HFFc6 (cell line): Measurements from ENCODE around the gene RECK. TPM values are rescaled to one million over a fixed set of nuclear protein-coding genes. Genes with fewer than 3 reads are reported as not detected.
A peak's percentile ranks its signal among the peaks of the same experiment; 100 is the strongest.

Source experiments
- DNase-seq: peaks from one replicate; pipeline ENCODE4 v3.0.0-alpha.2; 2018
- H3K27ac Mint-ChIP-seq: 2 replicates; pipeline ENCODE4 v1.8.0; 2020; ENCODE audit warnings: mild to moderate bottlenecking, mixed read lengths
- H3K27me3 Mint-ChIP-seq: 2 replicates; pipeline ENCODE4 v1.8.0; 2021; ENCODE audit warnings: mild to moderate bottlenecking, moderate library complexity, mixed read lengths; ENCODE audit not compliant: insufficient read depth
- H3K36me3 Mint-ChIP-seq: 2 replicates; pipeline ENCODE4 v1.8.0; 2021; ENCODE audit warnings: low read depth, mixed read lengths
- H3K4me1 Mint-ChIP-seq: 2 replicates; pipeline ENCODE4 v1.8.0; 2020; ENCODE audit warnings: low read depth, mixed read lengths
- H3K4me3 Mint-ChIP-seq: 2 replicates; pipeline ENCODE4 v1.8.0; 2020; ENCODE audit warnings: mild to moderate bottlenecking, moderate library complexity, mixed read lengths
- H3K9me3 Mint-ChIP-seq: 2 replicates; pipeline ENCODE4 v1.8.0; 2020; ENCODE audit warnings: mild to moderate bottlenecking, mixed read lengths
- total RNA-seq, 6 experiments: library from RNA; stranded (reverse); fragmentation: NEBNext Ultra II Directional; extraction: Animal tissue kit (Norgen Biotek cat#: 25700); gene quantifications; 2 replicates in 1 of 6; 3 replicates in 5 of 6; pipeline ENCODE4 v1.2.3, GENCODE V29; 2021
- TF ChIP-seq, protein P1 (sequence below): fragments of 200-600 bp; sonication (generic); IDR thresholded peaks from 2 replicates; pipeline ENCODE4 v1.5.0; 2021; ENCODE audit warnings: antibody characterized with exemption, mild to moderate bottlenecking

The RECK gene
- total RNA-seq, 6 experiments from 2014 or later, result 149 to 182 (median 173) TPM

DNA sequence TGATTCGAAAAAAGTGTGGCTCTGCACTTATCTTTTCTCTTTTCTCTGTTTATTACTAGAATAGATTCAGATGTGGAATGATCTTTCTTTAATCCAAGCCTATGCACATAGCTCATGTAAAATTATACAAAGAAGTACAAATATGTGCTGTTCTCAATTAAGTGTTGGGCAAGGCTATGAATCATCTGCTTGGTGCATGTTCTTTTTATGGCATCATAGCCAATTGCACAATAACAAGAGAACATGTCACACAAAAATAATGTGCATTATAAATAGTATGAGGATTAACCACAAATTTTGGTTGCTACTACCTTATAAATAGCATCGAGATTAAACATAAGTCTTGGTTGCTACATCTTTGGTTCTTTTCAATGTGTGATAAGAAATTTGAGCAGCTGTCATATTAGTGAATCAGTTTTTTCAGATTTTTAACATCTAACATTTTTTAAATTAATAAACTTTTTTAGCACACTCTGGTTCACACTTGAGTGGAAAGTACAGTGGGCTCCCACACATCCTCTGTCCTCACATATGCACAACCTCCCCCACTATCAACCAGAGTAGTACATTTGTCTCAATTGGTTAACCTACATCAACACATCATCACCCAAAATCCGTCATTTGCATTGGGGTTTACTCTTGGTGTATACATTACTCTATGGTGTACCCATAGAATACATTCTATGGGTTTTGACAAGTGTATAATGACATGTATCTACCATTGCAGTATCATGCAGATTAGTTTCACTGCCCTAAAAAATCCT is 6.8 kb upstream of the RECK start:
- DNase-seq, result peak; percentile 97
- Mint-ChIP-seq H3K9me3 (no peaks in the 10 kb centered on the region), H3K4me1 (peaks cover 86% of the 10 kb centered on the region), H3K27me3 (no peaks in the 10 kb centered on the region; the same call in 1 of the 2 replicates), H3K36me3 (no peaks in the 10 kb centered on the region; the same call in 1 of the 2 replicates), H3K4me3 (peak overlapping the region; percentile 60), H3K27ac (peak overlapping the region; percentile 80)
- TF ChIP-seq, protein P1, sequence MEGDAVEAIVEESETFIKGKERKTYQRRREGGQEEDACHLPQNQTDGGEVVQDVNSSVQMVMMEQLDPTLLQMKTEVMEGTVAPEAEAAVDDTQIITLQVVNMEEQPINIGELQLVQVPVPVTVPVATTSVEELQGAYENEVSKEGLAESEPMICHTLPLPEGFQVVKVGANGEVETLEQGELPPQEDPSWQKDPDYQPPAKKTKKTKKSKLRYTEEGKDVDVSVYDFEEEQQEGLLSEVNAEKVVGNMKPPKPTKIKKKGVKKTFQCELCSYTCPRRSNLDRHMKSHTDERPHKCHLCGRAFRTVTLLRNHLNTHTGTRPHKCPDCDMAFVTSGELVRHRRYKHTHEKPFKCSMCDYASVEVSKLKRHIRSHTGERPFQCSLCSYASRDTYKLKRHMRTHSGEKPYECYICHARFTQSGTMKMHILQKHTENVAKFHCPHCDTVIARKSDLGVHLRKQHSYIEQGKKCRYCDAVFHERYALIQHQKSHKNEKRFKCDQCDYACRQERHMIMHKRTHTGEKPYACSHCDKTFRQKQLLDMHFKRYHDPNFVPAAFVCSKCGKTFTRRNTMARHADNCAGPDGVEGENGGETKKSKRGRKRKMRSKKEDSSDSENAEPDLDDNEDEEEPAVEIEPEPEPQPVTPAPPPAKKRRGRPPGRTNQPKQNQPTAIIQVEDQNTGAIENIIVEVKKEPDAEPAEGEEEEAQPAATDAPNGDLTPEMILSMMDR, result no peak

DNA sequence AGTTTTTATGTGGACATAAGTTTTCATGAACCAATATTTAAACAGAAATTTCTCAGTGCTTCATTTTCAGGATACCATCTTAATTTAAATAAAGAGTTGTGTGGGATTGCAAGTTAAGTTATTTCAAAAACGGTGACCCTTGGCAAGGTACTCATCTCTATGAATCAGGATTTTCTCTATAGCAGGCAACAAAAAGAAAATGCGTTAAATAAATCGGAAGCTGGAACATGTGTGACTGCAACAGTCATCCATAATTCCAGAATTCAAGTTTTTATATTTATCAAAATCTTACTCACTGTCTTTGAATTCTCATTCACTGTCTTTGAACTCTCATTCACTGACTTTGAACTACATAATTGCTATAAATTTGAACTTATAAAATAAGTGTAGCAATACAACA is 5.8 kb upstream of the RECK start:
- Mint-ChIP-seq H3K4me1 (peaks cover 87% of the 10 kb centered on the region), H3K4me3 (peak overlapping the region; percentile 56), H3K36me3 (no peaks in the 10 kb centered on the region; the same call in 1 of the 2 replicates), H3K27me3 (no peaks in the 10 kb centered on the region; the same call in 1 of the 2 replicates), H3K9me3 (no peaks in the 10 kb centered on the region), H3K27ac (peak overlapping the region; percentile 72)
- DNase-seq, result no peak
- TF ChIP-seq, protein P1, result no peak

DNA sequence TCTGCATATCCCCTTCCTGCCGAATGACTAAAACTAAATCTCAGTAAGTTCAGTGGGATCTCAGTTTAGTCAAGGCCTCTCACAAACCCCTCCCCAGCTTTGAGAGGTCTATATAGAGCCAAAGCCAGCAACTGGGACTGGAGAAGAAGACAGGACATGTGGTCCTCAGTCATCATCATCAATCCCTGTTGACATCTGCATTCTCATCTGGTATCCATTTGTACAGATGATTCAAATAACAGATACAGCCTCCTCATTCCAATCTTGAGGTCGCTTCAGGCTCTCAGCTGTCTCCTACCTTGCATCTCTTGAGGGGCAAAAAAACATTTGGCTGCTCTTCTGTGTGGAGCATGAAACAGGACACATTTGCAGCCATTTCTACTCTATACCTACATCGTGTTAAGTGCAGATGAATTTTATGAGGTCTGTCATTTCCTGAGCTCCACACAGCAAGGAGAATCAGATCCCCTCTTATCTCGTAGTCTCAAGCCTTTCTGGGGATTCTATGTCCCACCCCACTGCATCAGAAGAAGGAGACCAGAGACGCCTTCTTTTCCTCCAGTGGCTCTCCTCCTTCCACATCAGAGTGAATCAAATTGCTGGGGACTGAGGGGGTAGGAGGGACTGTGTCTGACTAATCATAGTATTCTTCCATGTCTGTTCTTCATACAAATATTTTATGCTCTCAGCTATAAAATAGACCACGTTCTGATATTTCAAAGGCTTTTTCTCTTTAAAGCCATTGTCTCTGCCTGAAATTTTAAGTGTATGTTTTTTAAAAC is 4.7 kb upstream of the RECK start:
- H3K4me3 Mint-ChIP-seq, result peak overlapping the region; percentile 12; the same call in 1 of the 2 replicates
- no peaks in the 10 kb centered on the region; the same call in 1 of the 2 replicates for H3K27me3 Mint-ChIP-seq
- peak overlapping the region; percentile 72 for H3K27ac Mint-ChIP-seq
- no peaks in the 10 kb centered on the region for H3K9me3 Mint-ChIP-seq
- H3K36me3 Mint-ChIP-seq, result no peaks in the 10 kb centered on the region; the same call in 1 of the 2 replicates
- TF ChIP-seq, protein P1, result no peak
- DNase-seq, result no peak
- H3K4me1 Mint-ChIP-seq, result peaks cover 85% of the 10 kb centered on the region

DNA sequence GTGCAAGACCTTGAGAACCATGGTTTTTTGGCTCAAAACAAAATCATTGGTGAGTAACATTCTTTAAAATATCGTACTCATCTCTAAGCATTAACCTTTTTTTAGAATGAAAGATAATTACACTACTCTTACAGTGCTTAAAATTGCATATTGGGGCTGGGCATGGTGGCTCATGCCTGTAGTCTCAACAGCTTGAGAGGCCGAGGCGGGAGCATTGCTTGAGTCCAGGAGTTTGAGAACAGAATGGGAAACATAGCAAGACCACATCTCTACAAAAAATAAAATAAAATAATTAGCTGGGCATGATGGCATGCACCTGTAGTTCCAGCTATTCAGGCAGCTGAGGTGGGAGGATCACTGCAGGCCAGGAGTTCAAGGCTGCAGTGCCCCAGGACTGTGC is 2.9 kb upstream of the RECK start:
- H3K4me3 Mint-ChIP-seq, result no peak overlapping the region
- TF ChIP-seq, protein P1, result no peak
- H3K4me1 Mint-ChIP-seq, result peaks cover 76% of the 10 kb centered on the region
- DNase-seq, result no peak
- peak overlapping the region; percentile 72 for H3K27ac Mint-ChIP-seq
- H3K36me3 Mint-ChIP-seq, result peaks cover 16% of the 10 kb centered on the region
- no peaks in the 10 kb centered on the region for H3K9me3 Mint-ChIP-seq
- H3K27me3 Mint-ChIP-seq, result peaks cover 3% of the 10 kb centered on the region

DNA sequence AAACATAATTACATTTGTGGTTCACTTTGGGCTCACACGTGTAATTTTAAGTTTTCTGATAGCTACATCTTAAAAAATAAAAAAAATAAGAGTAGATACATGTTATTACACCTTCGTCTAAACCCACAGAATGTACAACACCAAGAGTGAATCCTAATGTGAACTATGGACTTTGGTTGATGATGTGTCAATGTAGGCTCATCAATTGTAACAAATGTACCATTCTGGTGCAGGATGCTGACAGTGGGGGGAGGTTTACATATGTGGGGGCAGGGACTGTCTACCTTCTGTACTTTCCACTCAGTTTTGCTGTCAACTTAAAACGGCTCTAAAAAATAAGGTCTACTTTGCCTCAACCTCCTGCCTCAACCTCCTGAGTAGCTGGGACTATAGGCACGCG is 2.5 kb upstream of the RECK start:
- TF ChIP-seq, protein P1, result no peak
- H3K27ac Mint-ChIP-seq, result peak overlapping the region; percentile 92
- no peaks in the 10 kb centered on the region for H3K9me3 Mint-ChIP-seq
- H3K36me3 Mint-ChIP-seq, result peaks cover 21% of the 10 kb centered on the region
- peaks cover 74% of the 10 kb centered on the region for H3K4me1 Mint-ChIP-seq
- H3K4me3 Mint-ChIP-seq, result no peak overlapping the region
- peaks cover 3% of the 10 kb centered on the region for H3K27me3 Mint-ChIP-seq
- no peak for DNase-seq
